ENCODE results near the gene CDRT4.

The CDRT4 gene

DNA sequence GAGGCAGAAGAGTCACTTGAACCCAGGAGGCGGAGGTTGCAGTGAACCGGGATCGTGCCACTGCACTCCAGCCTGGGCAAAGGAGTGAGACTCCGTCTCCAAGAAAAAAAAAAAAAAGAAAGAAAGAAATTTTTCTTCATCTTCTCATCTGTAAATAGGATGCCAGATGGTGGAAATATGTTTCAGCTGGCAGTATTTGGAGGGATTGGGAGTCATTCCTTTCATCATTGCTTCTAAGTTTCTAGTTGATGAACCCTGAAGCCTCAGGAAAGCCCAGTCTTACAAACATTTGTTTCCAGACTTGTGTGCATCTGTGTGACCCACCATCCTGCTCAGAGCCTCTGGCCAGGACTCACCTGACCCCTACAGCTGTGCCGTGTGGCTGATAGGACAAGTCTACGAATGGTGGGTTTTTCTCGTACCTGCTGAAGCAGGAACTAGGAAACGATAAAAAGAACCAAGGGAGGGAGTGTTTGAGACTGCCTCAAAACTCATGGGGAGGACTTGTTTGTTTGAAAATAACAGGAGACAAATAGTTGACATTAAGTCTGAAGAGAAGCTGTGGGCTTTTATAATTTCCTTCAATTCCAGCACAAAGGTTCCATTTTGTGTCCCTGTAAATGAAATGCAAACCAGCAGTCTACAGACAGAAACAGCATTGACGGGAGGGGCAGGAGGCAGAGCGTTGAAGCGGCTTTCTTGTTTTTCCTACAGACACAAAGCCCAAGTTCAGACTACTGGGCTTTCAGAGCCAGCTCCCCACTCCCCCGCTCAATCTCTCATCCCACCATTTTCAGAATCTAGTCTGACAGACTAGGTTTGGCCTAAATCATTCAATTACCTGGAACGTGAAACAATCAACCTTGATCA is 24.9 kb downstream of the CDRT4 start:
- TF ChIP-seq TAF1 (IDR thresholded peaks at IDR 0.05; ENCODE audit: borderline replicate concordance, insufficient read depth, low read length) (no peak), REST (IDR thresholded peaks at IDR 0.05; ENCODE audit: insufficient read depth in 1 of 2, low read depth in 2 of 2, low read length in 2 of 2) (no peak), POLR2AphosphoS5 (IDR thresholded peaks at IDR 0.05; ENCODE audit: low read depth, low read length) (no peak), FOXP2 (optimal IDR thresholded peaks at IDR 0.05; ENCODE audit: borderline replicate concordance, extremely low read depth, extremely low read length, insufficient read depth) (no peak), SIN3A (IDR thresholded peaks at IDR 0.05; ENCODE audit: borderline replicate concordance, insufficient read depth, low read length) (no peak)

DNA sequence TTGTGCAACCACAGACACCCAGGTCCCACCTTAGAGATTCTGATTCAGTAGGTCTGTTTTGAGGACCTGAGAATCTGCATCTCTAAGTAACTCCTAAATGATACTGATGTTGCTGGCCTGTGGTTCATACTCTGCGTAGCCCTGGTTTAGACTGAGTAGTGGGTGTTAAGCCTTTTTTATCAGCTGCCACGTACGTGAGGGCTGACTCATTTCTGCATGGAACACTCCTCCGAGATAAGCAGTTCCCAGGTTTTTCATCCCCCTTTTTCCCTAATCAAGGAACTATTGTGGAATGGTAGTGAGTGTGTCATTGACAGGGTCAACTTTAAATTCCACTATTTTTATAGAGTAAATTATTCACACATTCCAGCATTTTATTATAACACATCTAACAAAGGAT is 26.1 kb downstream of the CDRT4 start:
- TF ChIP-seq FOXP2 (optimal IDR thresholded peaks at IDR 0.05; ENCODE audit: borderline replicate concordance, extremely low read depth, extremely low read length, insufficient read depth) = no peak
- no peak for TF ChIP-seq REST (IDR thresholded peaks at IDR 0.05; ENCODE audit: insufficient read depth in 1 of 2, low read depth in 2 of 2, low read length in 2 of 2)
- no peak for TF ChIP-seq POLR2AphosphoS5 (IDR thresholded peaks at IDR 0.05; ENCODE audit: low read depth, low read length)
- TF ChIP-seq SIN3A (IDR thresholded peaks at IDR 0.05; ENCODE audit: borderline replicate concordance, insufficient read depth, low read length) = no peak

DNA sequence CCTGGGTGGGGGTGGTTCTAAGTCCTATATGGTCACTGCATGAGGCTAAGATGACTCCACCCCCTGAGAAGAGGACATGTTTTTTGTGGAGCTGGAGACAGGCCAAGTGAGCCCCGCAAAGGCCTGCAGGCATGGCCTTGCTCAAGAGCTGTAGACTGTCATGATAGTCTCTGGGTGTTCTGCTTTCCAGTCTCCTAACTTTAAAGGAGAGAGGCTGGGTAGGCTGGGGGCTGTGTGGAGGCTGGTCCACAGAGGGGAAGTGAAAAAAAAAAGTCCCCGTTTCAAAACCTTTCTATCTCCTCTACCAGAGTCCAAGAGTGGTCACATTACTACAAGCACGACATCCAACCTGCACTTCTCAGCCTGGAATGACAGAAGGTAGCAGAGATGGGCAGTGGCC is 27.1 kb downstream of the CDRT4 start:
- TF ChIP-seq FOXP2 (optimal IDR thresholded peaks at IDR 0.05; ENCODE audit: borderline replicate concordance, extremely low read depth, extremely low read length, insufficient read depth) (no peak), REST (IDR thresholded peaks at IDR 0.05; ENCODE audit: insufficient read depth in 1 of 2, low read depth in 2 of 2, low read length in 2 of 2) (no peak), POLR2AphosphoS5 (IDR thresholded peaks at IDR 0.05; ENCODE audit: low read depth, low read length) (no peak)

- TF ChIP-seq SIN3A (IDR thresholded peaks at IDR 0.05; ENCODE audit: borderline replicate concordance, insufficient read depth, low read length) (no peak), TAF1 (IDR thresholded peaks at IDR 0.05; ENCODE audit: borderline replicate concordance, insufficient read depth, low read length) (no peak), POLR2AphosphoS5 (IDR thresholded peaks at IDR 0.05; ENCODE audit: low read depth, low read length) (no peak), REST (IDR thresholded peaks at IDR 0.05; ENCODE audit: insufficient read depth in 1 of 2, low read depth in 2 of 2, low read length in 2 of 2) (no peak), FOXP2 (optimal IDR thresholded peaks at IDR 0.05; ENCODE audit: borderline replicate concordance, extremely low read depth, extremely low read length, insufficient read depth) (no peak)
These were observed 28.8 kb downstream of the CDRT4 start for GRCh38 chr17:15438491-15439105.

Measured in PFSK-1 (cell line).